H1 (cell line): Measurements from ENCODE around the gene NKD2. TPM values are rescaled to one million over a fixed set of nuclear protein-coding genes. Genes with fewer than 3 reads are reported as not detected.

Experiments
- CTCF ChIA-PET: fragments of 300-600 bp; sonication (Branson Sonifier 250); formaldehyde crosslinking; loops from one replicate; lab custom pipeline; 2021; ENCODE audit not compliant: partially characterized antibody; lab: Charles Lee
- POLR2A ChIA-PET: fragments of 300-600 bp; sonication (Branson Sonifier 250); formaldehyde crosslinking; loops from one replicate; lab custom pipeline; 2021; ENCODE audit warnings: inconsistent platforms; ENCODE audit not compliant: partially characterized antibody; lab: Charles Lee
- DNase-seq, 2 experiments: peaks; one replicate each; pipeline versions ENCODE4 v3.0.0 to v3.0.0-alpha.2; 2010 to 2022; ENCODE audit warnings: low spot score in 2 of 2, low read depth in 1 of 2, mixed read lengths in 1 of 2
- FAIRE-seq: peaks from 2 replicates; lab custom pipeline; 2011; peaks lifted over from hg19 to GRCh38; lab: Jason Lieb, UNC
- H2AFZ ChIP-seq: 2 replicates; pipeline ENCODE4 v1.8.1; 2012; ENCODE audit warnings: low read length, inconsistent platforms
- H2AK5ac ChIP-seq: 2 replicates; pipeline ENCODE4 v1.6.1; 2013; ENCODE audit warnings: low read depth, low read length
- H2BK120ac ChIP-seq: replicated peaks from 2 replicates; pipeline ENCODE3; 2013; ENCODE audit warnings: low read depth, low read length, inconsistent platforms
- H2BK12ac ChIP-seq: 2 replicates; pipeline ENCODE4 v1.6.1; 2013; ENCODE audit warnings: low read depth, low read length
- H2BK15ac ChIP-seq: 2 replicates; pipeline ENCODE4 v1.6.1; 2013; ENCODE audit warnings: low read length
- H2BK20ac ChIP-seq: 2 replicates; pipeline ENCODE4 v1.6.1; 2013; ENCODE audit warnings: low read length
- H2BK5ac ChIP-seq: 2 replicates; pipeline ENCODE4 v1.6.1; 2013; ENCODE audit warnings: low read depth, low read length
- H3K14ac ChIP-seq: 2 replicates; pipeline ENCODE4 v1.6.1; 2013; ENCODE audit warnings: inconsistent platforms; ENCODE audit not compliant: insufficient read length
- H3K18ac ChIP-seq: 2 replicates; pipeline ENCODE4 v1.6.1; 2013; ENCODE audit warnings: low read length; ENCODE audit errors: extremely low read depth
- H3K23ac ChIP-seq: 2 replicates; pipeline ENCODE4 v1.6.1; 2013; ENCODE audit warnings: inconsistent platforms; ENCODE audit not compliant: insufficient read length
- H3K23me2 ChIP-seq: 2 replicates; pipeline ENCODE4 v1.6.1; 2013; ENCODE audit warnings: low read depth, low read length
- H3K27ac ChIP-seq: 2 replicates; pipeline ENCODE4 v1.6.1; 2011; ENCODE audit warnings: low read depth, low read length, inconsistent platforms
- H3K27me3 ChIP-seq, 4 experiments: replicated peaks in 1 of 4; 1 replicate in 1 of 4; 2 replicates in 3 of 4; pipeline versions ENCODE4 v1.6.1 to v1.8.1; 2011 to 2013; ENCODE audit warnings: low read length in 3 of 4, mild to moderate bottlenecking in 3 of 4, inconsistent platforms in 2 of 4, mixed read lengths in 2 of 4, moderate library complexity in 1 of 4; ENCODE audit not compliant: control insufficient read depth in 3 of 4, insufficient read depth in 3 of 4; ENCODE audit errors: extremely low read depth in 1 of 4
- H3K36me3 ChIP-seq, 4 experiments: 2 replicates each; pipeline versions ENCODE4 v1.6.1 to v1.8.1; 2011 to 2013; ENCODE audit warnings: mild to moderate bottlenecking in 4 of 4, low read length in 3 of 4, moderate library complexity in 2 of 4, control low read depth in 1 of 4, inconsistent platforms in 1 of 4; ENCODE audit not compliant: insufficient read depth in 4 of 4, control insufficient read depth in 2 of 4
- H3K4ac ChIP-seq: replicated peaks from 2 replicates; pipeline ENCODE3; 2013; ENCODE audit warnings: low read length, low read depth, mixed read lengths, inconsistent platforms; ENCODE audit not compliant: insufficient read length
- H3K4me1 ChIP-seq, 4 experiments: replicated peaks in 1 of 4; 1 replicate in 1 of 4; 2 replicates in 3 of 4; pipeline versions ENCODE4 v1.6.1 to v1.8.1; 2011 to 2013; ENCODE audit warnings: low read length in 3 of 4, inconsistent platforms in 2 of 4, mixed read lengths in 1 of 4; ENCODE audit not compliant: insufficient read depth in 4 of 4, control insufficient read depth in 3 of 4
- H3K4me2 ChIP-seq, 2 experiments: 2 replicates each; pipeline versions ENCODE4 v1.6.1 to v1.8.1; 2011 to 2013; ENCODE audit warnings: low read depth in 2 of 2, low read length in 2 of 2, control low read depth in 1 of 2, inconsistent platforms in 1 of 2, mild to moderate bottlenecking in 1 of 2; ENCODE audit not compliant: insufficient read depth in 1 of 2
- H3K4me3 ChIP-seq, 4 experiments: fragments of 200-600, 300-600 bp in 1 of 4; sonication (generic), shearing (Covaris generic), sonication (Bioruptor Twin) in 1 of 4; 2 replicates each; pipeline versions ENCODE4 v1.5.1 to v1.8.1; 2011 to 2016; ENCODE audit warnings: low read length in 4 of 4, low read depth in 3 of 4, control low read depth in 2 of 4, inconsistent platforms in 2 of 4, mild to moderate bottlenecking in 2 of 4, mixed read lengths in 1 of 4, moderate library complexity in 1 of 4; ENCODE audit not compliant: insufficient read depth in 2 of 4; ENCODE audit errors: extremely low read depth in 1 of 4
- H3K56ac ChIP-seq: replicated peaks from 2 replicates; pipeline ENCODE3; 2013; ENCODE audit warnings: low read depth, mild to moderate bottlenecking, mixed read lengths, low read length, inconsistent platforms; ENCODE audit not compliant: insufficient read length
- H3K79me1 ChIP-seq: 2 replicates; pipeline ENCODE4 v1.6.1; 2013; ENCODE audit warnings: low read depth, low read length, control low read depth
- H3K79me2 ChIP-seq, 2 experiments: 2 replicates each; pipeline versions ENCODE4 v1.6.1 to v1.8.1; 2012 to 2013; ENCODE audit warnings: low read length in 2 of 2, mild to moderate bottlenecking in 2 of 2, inconsistent platforms in 1 of 2; ENCODE audit not compliant: insufficient read depth in 2 of 2, control insufficient read depth in 1 of 2
- H3K9ac ChIP-seq, 4 experiments: replicated peaks in 1 of 4; 1 replicate in 1 of 4; 2 replicates in 3 of 4; pipeline versions ENCODE4 v1.6.1 to v1.8.1; 2011 to 2013; ENCODE audit warnings: low read depth in 3 of 4, low read length in 3 of 4, control low read depth in 2 of 4, mild to moderate bottlenecking in 2 of 4, moderate library complexity in 2 of 4, inconsistent platforms in 1 of 4; ENCODE audit errors: extremely low read depth in 1 of 4
- H3K9me3 ChIP-seq, 2 experiments: 2 replicates each; pipeline versions ENCODE4 v1.6.1 to v1.8.1; 2012 to 2013; ENCODE audit warnings: mild to moderate bottlenecking in 2 of 2, moderate library complexity in 2 of 2, control low read depth in 1 of 2, inconsistent platforms in 1 of 2, low read depth in 1 of 2, low read length in 1 of 2, mixed read lengths in 1 of 2; ENCODE audit not compliant: insufficient read depth in 2 of 2
- H4K20me1 ChIP-seq, 2 experiments: replicated peaks in 1 of 2; 2 replicates each; pipeline versions ENCODE3 to v1.8.1; 2011 to 2013; ENCODE audit warnings: inconsistent platforms in 2 of 2, low read length in 2 of 2, mild to moderate bottlenecking in 1 of 2; ENCODE audit not compliant: insufficient read depth in 2 of 2, control insufficient read depth in 1 of 2
- H4K5ac ChIP-seq: 2 replicates; pipeline ENCODE4 v1.6.1; 2013; ENCODE audit warnings: low read length, low read depth, mixed read lengths, inconsistent platforms; ENCODE audit not compliant: insufficient read length
- H4K8ac ChIP-seq: 2 replicates; pipeline ENCODE4 v1.8.0; 2013; ENCODE audit warnings: mild to moderate bottlenecking, moderate library complexity, low read length, inconsistent platforms; ENCODE audit not compliant: insufficient read depth; ENCODE audit errors: extremely low read depth
- H4K91ac ChIP-seq: replicated peaks from 2 replicates; pipeline ENCODE3; 2013; ENCODE audit warnings: low read length, mixed read lengths, inconsistent platforms; ENCODE audit not compliant: insufficient read length
- CBX8 ChIP-seq: fragments of 300-800, 300-1000 bp; sonication (generic); IDR thresholded peaks from 2 replicates; pipeline ENCODE4 v1.7.1; 2016; ENCODE audit warnings: low read depth, low read length, borderline replicate concordance
- CTBP2 ChIP-seq: IDR thresholded peaks from 2 replicates; pipeline ENCODE4 v1.7.0; 2011; ENCODE audit warnings: borderline replicate concordance, mild to moderate bottlenecking, moderate library complexity, mixed read lengths, low read length; ENCODE audit not compliant: insufficient read depth, insufficient read length
- JUND ChIP-seq: IDR thresholded peaks from 2 replicates; pipeline ENCODE4 v1.6.1; 2011; ENCODE audit warnings: mild to moderate bottlenecking, improper control_type of control experiment, low read length
- SIRT6 ChIP-seq: IDR thresholded peaks from one replicate; pipeline ENCODE4 v1.7.1; 2012; ENCODE audit warnings: low read length, inconsistent platforms
- SP1 ChIP-seq: IDR thresholded peaks from 2 replicates; pipeline ENCODE4 v1.6.1; 2011; ENCODE audit warnings: low read depth, low read length
- TAF1 ChIP-seq: IDR thresholded peaks from 2 replicates; pipeline ENCODE4 v1.6.1; 2011; ENCODE audit warnings: mild to moderate bottlenecking, low read depth, low read length
- TBP ChIP-seq: IDR thresholded peaks from 2 replicates; pipeline ENCODE4 v1.6.1; 2011; ENCODE audit warnings: low read depth, low read length, improper control_type of control experiment
- WGBS, 2 experiments: shearing (Covaris generic) in 1 of 2; methylation state at CpG; one replicate each; pipeline versions ENCODE4 v1.1.6 to v1.1.7; 2013 to 2015; ENCODE audit warnings: low lambda C conversion rate in 2 of 2, mixed read lengths in 2 of 2, inconsistent platforms in 1 of 2, low coverage in 1 of 2, missing lambda C conversion rate in 1 of 2; ENCODE audit not compliant: insufficient replicate concordance in 2 of 2, insufficient coverage in 1 of 2, insufficient read length in 1 of 2; ENCODE audit errors: extremely low coverage in 1 of 2, missing lambda C conversion rate in 1 of 2; 5-methylcytosine and 5-hydroxymethylcytosine counted together
- polyA plus RNA-seq, 7 experiments: library from polyadenylated mRNA; depleted of rRNA in 3 of 7; stranded (reverse) in 5 of 7; unstranded in 2 of 7; fragments of >200 nt in 5 of 7; fragments of 200-250 nt in 2 of 7; gene quantifications; 1 replicate in 5 of 7; 2 replicates in 1 of 7; 4 replicates in 1 of 7; pipeline versions ENCODE4 v1.2.1 to v1.2.3, GENCODE V29; 2011 to 2013; ENCODE audit warnings: missing spikeins in 2 of 7, mixed read lengths in 2 of 7
- total RNA-seq: library from RNA; stranded (reverse); fragmentation: NEBNext Ultra II Directional; extraction: Animal tissue kit (Norgen Biotek cat#: 25700); gene quantifications from 2 replicates; pipeline ENCODE4 v1.2.1, GENCODE V29; 2021
- TF ChIP-seq, protein P1 (sequence below): IDR thresholded peaks from 2 replicates; pipeline ENCODE4 v1.6.1; 2011; ENCODE audit warnings: low read depth, mild to moderate bottlenecking, low read length; ENCODE audit not compliant: insufficient read depth
- TF ChIP-seq, protein P2 (sequence below): IDR thresholded peaks from 2 replicates; pipeline ENCODE4 v1.6.1; 2012; ENCODE audit warnings: low read length, inconsistent platforms

NKD2 gene
- total and polyA plus RNA-seq, 2 of the 8 experiments (the other 6 are each of a cell fraction or from before 2014, with no cell fraction given): 5.5 to 7.9 TPM

DNA sequence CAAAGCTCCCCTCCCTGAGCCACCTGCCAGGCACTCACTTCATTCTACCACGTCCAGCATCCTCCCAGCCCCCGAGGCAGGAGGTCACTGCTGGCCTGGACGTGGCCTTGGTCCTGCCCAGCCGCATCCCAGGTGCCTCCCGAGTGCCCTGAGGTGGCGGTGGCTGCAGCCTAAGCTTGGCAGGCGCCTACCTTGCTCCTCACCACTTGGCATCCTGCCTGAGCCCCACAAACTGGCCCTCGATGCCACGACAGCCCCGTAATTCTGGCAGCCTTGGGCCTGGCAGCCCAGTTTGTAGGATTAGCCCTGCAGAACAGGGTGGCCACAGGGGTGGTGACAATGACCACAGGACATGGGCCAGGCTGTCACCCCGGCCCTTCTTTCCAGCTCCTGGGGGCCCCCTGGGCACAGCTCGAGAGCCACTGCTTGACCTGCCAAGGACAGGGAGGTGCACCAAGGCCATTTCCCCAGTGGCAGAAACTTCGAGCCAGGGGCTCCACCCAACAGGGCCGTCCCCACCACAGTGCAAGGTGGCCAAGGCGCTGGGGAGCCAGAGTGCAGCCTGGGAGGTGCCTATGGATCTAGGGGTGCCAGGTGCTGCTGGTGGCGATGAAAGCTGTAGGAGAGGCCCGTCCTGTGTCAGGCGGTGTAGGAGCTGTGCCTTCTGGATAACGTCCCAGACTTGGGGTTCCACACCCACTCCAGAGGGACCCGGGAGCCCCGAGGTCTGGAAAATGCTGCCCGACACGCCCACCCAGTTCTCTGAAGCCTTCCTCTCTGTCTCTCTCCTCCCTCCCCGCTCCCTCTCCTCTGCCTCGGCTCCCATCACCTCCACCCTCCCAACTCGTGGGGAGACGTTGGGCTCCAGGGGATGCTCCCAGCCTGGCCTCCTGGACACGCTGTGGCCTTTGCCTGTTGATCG, 18.4 kb downstream of the NKD2 start:
- H4K20me1 ChIP-seq: no peaks in the 10 kb centered on the region
- H3K27me3 ChIP-seq: no peaks in the 10 kb centered on the region
- CTCF ChIA-PET: interaction anchor here (0.6 to 1.6 kb wide), 5 partner anchors 10 to 141 kb away, joined by 3 to 5 read pairs (median 4); no protein-coding TSS in a partner anchor
- H3K9ac ChIP-seq: no peak overlapping the region
- H3K36me3 ChIP-seq: no peaks in the 10 kb centered on the region
- H3K79me2 ChIP-seq: no peaks in the 10 kb centered on the region
- H4K8ac ChIP-seq: peak overlapping the region; percentile 68; the same call in 1 of the 2 replicates
- H3K23ac ChIP-seq: no peak overlapping the region
- H3K56ac ChIP-seq: no peak overlapping the region
- H3K14ac ChIP-seq: no peak overlapping the region
- no peak overlapping the region for H3K4ac ChIP-seq
- WGBS, 2 experiments: 86% methylated on average over 28 of the region's 29 CpGs; no CpG with 5 or more reads in 1 of the 2 experiments
- H3K9me3 ChIP-seq: no peaks in the 10 kb centered on the region
- H2BK120ac ChIP-seq: no peak overlapping the region
- H2BK12ac ChIP-seq: no peak overlapping the region
- H2AFZ ChIP-seq: no peak overlapping the region
- peaks cover 0 to 3% (median 2%) of the 10 kb centered on the region in 4 experiments; a peak in 3 of 7 replicates for H3K4me1 ChIP-seq
- no peak overlapping the region for H3K4me2 ChIP-seq
- POLR2A ChIA-PET: interaction anchor here (1.4 kb wide), 1 partner anchor 8 kb away, joined by 3 read pairs; no protein-coding TSS in a partner anchor
- H2BK15ac ChIP-seq: no peak overlapping the region
- DNase-seq: no peak
- H2AK5ac ChIP-seq: no peak overlapping the region
- no peak overlapping the region for H2BK5ac ChIP-seq
- H3K27ac ChIP-seq: no peak overlapping the region
- H2BK20ac ChIP-seq: no peak overlapping the region
- H4K91ac ChIP-seq: peak overlapping the region; percentile 54
- H3K79me1 ChIP-seq: no peaks in the 10 kb centered on the region
- H4K5ac ChIP-seq: no peak overlapping the region
- H3K18ac ChIP-seq: no peak overlapping the region; the same call in 1 of the 2 replicates
- H3K4me3 ChIP-seq: no peak overlapping the region
- H3K23me2 ChIP-seq: no peaks in the 10 kb centered on the region
- FAIRE-seq: no peak
- TF ChIP-seq SP1 (no peak), CBX8 (no peak), SIRT6 (no peak), CTBP2 (no peak), JUND (no peak), TAF1 (no peak), TBP (no peak)
- TF ChIP-seq, protein P1, sequence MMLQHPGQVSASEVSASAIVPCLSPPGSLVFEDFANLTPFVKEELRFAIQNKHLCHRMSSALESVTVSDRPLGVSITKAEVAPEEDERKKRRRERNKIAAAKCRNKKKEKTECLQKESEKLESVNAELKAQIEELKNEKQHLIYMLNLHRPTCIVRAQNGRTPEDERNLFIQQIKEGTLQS: no peak
- TF ChIP-seq, protein P2, sequence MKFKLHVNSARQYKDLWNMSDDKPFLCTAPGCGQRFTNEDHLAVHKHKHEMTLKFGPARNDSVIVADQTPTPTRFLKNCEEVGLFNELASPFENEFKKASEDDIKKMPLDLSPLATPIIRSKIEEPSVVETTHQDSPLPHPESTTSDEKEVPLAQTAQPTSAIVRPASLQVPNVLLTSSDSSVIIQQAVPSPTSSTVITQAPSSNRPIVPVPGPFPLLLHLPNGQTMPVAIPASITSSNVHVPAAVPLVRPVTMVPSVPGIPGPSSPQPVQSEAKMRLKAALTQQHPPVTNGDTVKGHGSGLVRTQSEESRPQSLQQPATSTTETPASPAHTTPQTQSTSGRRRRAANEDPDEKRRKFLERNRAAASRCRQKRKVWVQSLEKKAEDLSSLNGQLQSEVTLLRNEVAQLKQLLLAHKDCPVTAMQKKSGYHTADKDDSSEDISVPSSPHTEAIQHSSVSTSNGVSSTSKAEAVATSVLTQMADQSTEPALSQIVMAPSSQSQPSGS: no peak
